Measurements from ENCODE around the gene DTYMK.

The DTYMK gene

GRCh38 chr2:241649404-241649803, 37.2 kb downstream of the DTYMK start:
- DNase-seq (ENCODE audit: low read depth) = no peak

- DNase-seq (ENCODE audit: low read depth) = no peak
Measured at GRCh38 chr2:241648453-241648852, 38.2 kb downstream of the DTYMK start.

GRCh38 chr2:241645915-241646645, 40.5 kb downstream of the DTYMK start:
- DNase-seq (ENCODE audit: low read depth) = no peak

GRCh38 chr2:241645056-241645914, 41.3 kb downstream of the DTYMK start:
- DNase-seq (ENCODE audit: low read depth) = no peak

- DNase-seq (ENCODE audit: low read depth) = no peak
Measured at GRCh38 chr2:241641631-241642030, 45.0 kb downstream of the DTYMK start.

- no peak for DNase-seq (ENCODE audit: low read depth)
Measured at GRCh38 chr2:241640165-241640795, 46.3 kb downstream of the DTYMK start.

GRCh38 chr2:241639385-241639784, 47.2 kb downstream of the DTYMK start:
- DNase-seq (ENCODE audit: low read depth) = no peak

- DNase-seq (ENCODE audit: low read depth) = no peak
Measured at GRCh38 chr2:241638940-241639339, 47.7 kb downstream of the DTYMK start.

GRCh38 chr2:241637795-241638660, 48.6 kb downstream of the DTYMK start:
- peak; percentile 22 for DNase-seq (ENCODE audit: low read depth)

- DNase-seq (ENCODE audit: low read depth) = peak; percentile 80
Measured at GRCh38 chr2:241637018-241637794, 49.4 kb downstream of the DTYMK start, which contains the start of the genes ATG4B and THAP4. ATG4B (plus strand) TSS chr2:241637693; CDS start chr2:241637715, 22 bp downstream. THAP4 (minus strand) TSS chr2:241637158; CDS start chr2:241637017, 141 bp downstream.

- peak; percentile 13 for DNase-seq (ENCODE audit: low read depth)
Measured at GRCh38 chr2:241636182-241637017, 50.2 kb downstream of the DTYMK start.

- peak; percentile 37 for DNase-seq (ENCODE audit: low read depth)
Measured at GRCh38 chr2:241635756-241636155, 50.9 kb downstream of the DTYMK start.

GRCh38 chr2:241633561-241633960, 53.1 kb downstream of the DTYMK start:
- DNase-seq (ENCODE audit: low read depth) = no peak

- DNase-seq (ENCODE audit: low read depth) = no peak
Measured at GRCh38 chr2:241632478-241633325, 53.9 kb downstream of the DTYMK start.

GRCh38 chr2:241629762-241630435, 56.7 kb downstream of the DTYMK start:
- peak; percentile 24 for DNase-seq (ENCODE audit: low read depth)

- no peak for DNase-seq (ENCODE audit: low read depth)
Measured at GRCh38 chr2:241627675-241628074, 58.9 kb downstream of the DTYMK start.
